A549 (cell line): ENCODE data around the gene ZBTB16. TPM values are rescaled to one million over a fixed set of nuclear protein-coding genes. Genes with fewer than 3 reads are reported as not detected.

Experiments used
- ATAC-seq, 2 experiments: fragments of 200-7000 bp in 1 of 2; fragments of >200 bp in 1 of 2; cut with Nextera tagmentation in 1 of 2; cut with Tn5 transposase in 1 of 2; 3 replicates each; pipeline versions ENCODE4 v1.8.0 to v1.9.1; 2018 to 2020; ENCODE audit warnings: mild to moderate bottlenecking in 1 of 2, moderate library complexity in 1 of 2
- CTCF ChIA-PET: fragments of 300-600 bp; sonication (Branson Sonifier 250); formaldehyde crosslinking; extraction: SDS; loops from one replicate; lab custom pipeline; 2021; ENCODE audit warnings: antibody characterized with exemption, inconsistent platforms; lab: Yijun Ruan, JAX
- POLR2A ChIA-PET: fragments of 350-600 bp; formaldehyde crosslinking; extraction: SDS; loops from one replicate; lab custom pipeline; 2021; ENCODE audit warnings: antibody characterized with exemption, inconsistent platforms; lab: Yijun Ruan, JAX
- DNase-seq, 2 experiments: peaks; one replicate each; pipeline versions ENCODE4 v3.0.0 to v3.0.0-alpha.2; 2011 to 2016; ENCODE audit warnings: low read depth in 1 of 2, low spot score in 1 of 2
- FAIRE-seq: peaks from 2 replicates; lab custom pipeline; 2011; peaks lifted over from hg19 to GRCh38; lab: Jason Lieb, UNC
- H3K27ac ChIP-seq, 2 experiments: fragments of >200 bp; sonication (Bioruptor Twin); formaldehyde crosslinking; 3 replicates each; pipeline ENCODE4 v1.5.1; 2016 to 2017
- H3K4me1 ChIP-seq: fragments of >200 bp; sonication (Bioruptor Twin); formaldehyde crosslinking; 3 replicates; pipeline ENCODE4 v1.6.1; 2016
- H3K4me2 ChIP-seq: fragments of >200 bp; sonication (Bioruptor Twin); formaldehyde crosslinking; 3 replicates; pipeline ENCODE4 v1.6.1; 2016
- H3K4me3 ChIP-seq: fragments of >200 bp; sonication (Bioruptor Twin); formaldehyde crosslinking; 3 replicates; pipeline ENCODE4 v1.5.1; 2016
- H3K9me3 ChIP-seq: fragments of >200 bp; sonication (Bioruptor Twin); formaldehyde crosslinking; 3 replicates; pipeline ENCODE4 v1.6.1; 2016
- ATOH8 ChIP-seq: fragments of 250-450 bp; sonication (Bioruptor Pico); IDR thresholded peaks from 2 replicates; pipeline ENCODE4 v1.5.0; 2020; ENCODE audit warnings: low read depth, mild to moderate bottlenecking, moderate library complexity
- BCL3 ChIP-seq: fragments of >200 bp; sonication (Bioruptor Twin); formaldehyde crosslinking; IDR thresholded peaks from 3 replicates; pipeline ENCODE4 v1.6.1; 2016
- ELK1 ChIP-seq: fragments of 150-350 bp; IDR thresholded peaks from 2 replicates; pipeline ENCODE4 v1.6.1; 2014; ENCODE audit warnings: low read depth, mild to moderate bottlenecking, low read length
- EP300 ChIP-seq, 2 experiments: fragments of >200 bp; sonication (Bioruptor Twin); formaldehyde crosslinking; IDR thresholded peaks; 2 replicates in 1 of 2; 3 replicates in 1 of 2; pipeline ENCODE4 v1.6.1; 2016 to 2017
- ESRRA ChIP-seq: fragments of 150-350 bp; IDR thresholded peaks from 2 replicates; pipeline ENCODE4 v1.6.1; 2014; ENCODE audit warnings: mild to moderate bottlenecking, low read length, borderline replicate concordance
- FOSB ChIP-seq: fragments of 250-450 bp; sonication (Bioruptor Pico); IDR thresholded peaks from 2 replicates; pipeline ENCODE4 v1.5.0; 2020; ENCODE audit warnings: mild to moderate bottlenecking, moderate library complexity
- HES2 ChIP-seq: fragments of >200 bp; sonication (Bioruptor Twin); formaldehyde crosslinking; IDR thresholded peaks from 2 replicates; pipeline ENCODE4 v1.6.1; 2016
- HMGXB4 ChIP-seq: fragments of 250-450 bp; sonication (Bioruptor Pico); IDR thresholded peaks from 2 replicates; pipeline ENCODE4 v1.5.0; 2021; ENCODE audit warnings: mild to moderate bottlenecking, moderate library complexity, borderline replicate concordance
- HOXB13 ChIP-seq: fragments of 250-450 bp; sonication (Bioruptor Pico); IDR thresholded peaks from 2 replicates; pipeline ENCODE4 v1.5.0; 2020; ENCODE audit warnings: low read depth, mild to moderate bottlenecking, moderate library complexity
- JUN ChIP-seq, 2 experiments: fragments of >200 bp; sonication (Bioruptor Twin); formaldehyde crosslinking; IDR thresholded peaks; 2 replicates in 1 of 2; 3 replicates in 1 of 2; pipeline ENCODE4 v1.6.1; 2016 to 2017
- KDM1A ChIP-seq: fragments of 200-600 bp; sonication (generic); IDR thresholded peaks from 2 replicates; pipeline ENCODE4 v1.6.1; 2016; ENCODE audit warnings: low read depth, mild to moderate bottlenecking
- KDM5A ChIP-seq: fragments of 200-600 bp; sonication (generic); IDR thresholded peaks from 2 replicates; pipeline ENCODE4 v1.6.1; 2016; ENCODE audit warnings: antibody characterized with exemption, mild to moderate bottlenecking
- NFE2L2 ChIP-seq: fragments of 150-350 bp; conservative IDR thresholded peaks from 2 replicates; pipeline ENCODE4 v1.6.1; 2014; ENCODE audit warnings: low read length
- PHF8 ChIP-seq: fragments of 200-600 bp; sonication (generic); IDR thresholded peaks from 2 replicates; pipeline ENCODE4 v1.6.1; 2016; ENCODE audit warnings: low read depth, mild to moderate bottlenecking, antibody characterized with exemption, moderate library complexity, borderline replicate concordance
- POLR2AphosphoS2 ChIP-seq: conservative IDR thresholded peaks from 2 replicates; pipeline ENCODE4 v1.6.1; 2012; ENCODE audit warnings: low read length, improper control_type of control experiment, inconsistent platforms
- RARB ChIP-seq: fragments of 250-450 bp; sonication (Bioruptor Pico); IDR thresholded peaks from 2 replicates; pipeline ENCODE4 v1.8.0; 2021; ENCODE audit warnings: mild to moderate bottlenecking, moderate library complexity
- SMC3 ChIP-seq: fragments of >200 bp; sonication (Bioruptor Twin); formaldehyde crosslinking; IDR thresholded peaks from 3 replicates; pipeline ENCODE4 v1.6.1; 2018; ENCODE audit warnings: inconsistent platforms
- TFCP2L1 ChIP-seq: fragments of 250-450 bp; sonication (Bioruptor Pico); IDR thresholded peaks from 2 replicates; pipeline ENCODE4 v1.5.0; 2021; ENCODE audit warnings: mild to moderate bottlenecking
- ZC3H11A ChIP-seq: fragments of 450-650 bp; IDR thresholded peaks from 2 replicates; pipeline ENCODE4 v1.6.1; 2014; ENCODE audit warnings: antibody characterized with exemption, mild to moderate bottlenecking
- ZNF302 ChIP-seq: fragments of 250-450 bp; sonication (Bioruptor Pico); IDR thresholded peaks from 2 replicates; pipeline ENCODE4 v1.9.0; 2021; ENCODE audit warnings: inconsistent platforms, mild to moderate bottlenecking, moderate library complexity
- WGBS: methylation state at CpG from one replicate; pipeline ENCODE4 v1.1.6; 2017; ENCODE audit errors: missing lambda C conversion rate; 5-methylcytosine and 5-hydroxymethylcytosine counted together
- polyA plus RNA-seq, 4 experiments: library from polyadenylated mRNA; depleted of rRNA in 3 of 4; stranded (reverse); fragments of >200 nt; fragmentation: RNase III in 1 of 4; extraction: RNeasy Plus Mini Kit Qiagen cat#74134 plus additional on column Dnase treatment in 1 of 4; gene quantifications; 2 replicates in 3 of 4; 3 replicates in 1 of 4; pipeline ENCODE4 v1.2.3, GENCODE V29; 2011 to 2017

ZBTB16 gene
- polyA plus RNA-seq, 2 of the 4 experiments (the other 2 are of a cell fraction) = not detected

- no peak overlapping the region for H3K4me3 ChIP-seq
- FAIRE-seq (no peak), ATAC-seq (no peak), DNase-seq (no peak)
- H3K4me2 ChIP-seq = no peak overlapping the region
- POLR2A ChIA-PET = no interaction called here
- H3K9me3 ChIP-seq = no peaks in the 10 kb centered on the region
- 0 out of 3 replicates have a peak, but pooled peaks cover 3% of the 10 kb centered on the region for H3K4me1 ChIP-seq
- CTCF ChIA-PET = interaction anchor here (0.7 to 2.5 kb wide), 2 partner anchors 70 to 196 kb away, joined by 3 to 11 read pairs; no protein-coding TSS in a partner anchor
- TF ChIP-seq FOSB (CRISPR knock-in tag) (no peak), ZNF302 (CRISPR knock-in tag) (no peak), BCL3 (no peak), HES2 (no peak), TFCP2L1 (CRISPR knock-in tag) (no peak), EP300 (IDR thresholded peaks at IDR 0.05) (no peak), JUN (IDR thresholded peaks at IDR 0.05) (no peak), POLR2AphosphoS2 (no peak), ZC3H11A (no peak), PHF8 (no peak), RARB (CRISPR knock-in tag) (no peak), ELK1 (no peak), ESRRA (no peak), KDM5A (no peak)
- H3K27ac ChIP-seq = no peak overlapping the region
- whole genome bisulfite sequencing = 84% methylated on average over 4 of the region's 4 CpGs
Observed at GRCh38 chr11:114065094-114065493, 5.6 kb downstream of the ZBTB16 start.

GRCh38 chr11:114066046-114066648 is 6.6 kb downstream of the ZBTB16 start:
- TF ChIP-seq HMGXB4 (CRISPR knock-in tag) (no peak), SMC3 (no peak), HOXB13 (CRISPR knock-in tag) (no peak), KDM1A (no peak), ELK1 (no peak), NFE2L2 (no peak), ATOH8 (no peak)
- TF ChIP-seq, all 56 proteins: peak for 0
- POLR2A ChIA-PET = no interaction called here
- DNase-seq (no peak), ATAC-seq (no peak), FAIRE-seq (no peak)
- Histone ChIP-seq H3K4me2 (no peak overlapping the region), H3K9me3 (no peaks in the 10 kb centered on the region), H3K4me3 (no peak overlapping the region), H3K27ac (no peak overlapping the region), H3K4me1 (no peaks in the 10 kb centered on the region)
- 54% methylated on average over 14 of the region's 14 CpGs for WGBS
- CTCF ChIA-PET = interaction anchor here (1.0 to 2.5 kb wide), 2 partner anchors 10 to 195 kb away, joined by 3 to 11 read pairs; no protein-coding TSS in a partner anchor
